Endodermal cell (in vitro differentiated cells): Measurements from ENCODE around the gene ME3. TPM values are rescaled to one million over a fixed set of nuclear protein-coding genes. Genes with fewer than 3 reads are reported as not detected.
A peak's percentile ranks its signal among the peaks of the same experiment; 100 is the strongest.

Experiments used
- DNase-seq: peaks from one replicate; pipeline ENCODE4 v3.0.0-alpha.2; 2017
- H3K27ac ChIP-seq: 2 replicates; pipeline ENCODE4 v1.5.1; 2013; ENCODE audit warnings: mild to moderate bottlenecking, low read depth, low read length, moderate library complexity
- H3K27me3 ChIP-seq: 2 replicates; pipeline ENCODE4 v1.6.1; 2013; ENCODE audit warnings: mild to moderate bottlenecking, low read length, moderate library complexity; ENCODE audit not compliant: insufficient read depth, control insufficient read depth, poor library complexity, severe bottlenecking
- H3K36me3 ChIP-seq: 2 replicates; pipeline ENCODE4 v1.7.0; 2013; ENCODE audit warnings: mild to moderate bottlenecking, low read length, moderate library complexity; ENCODE audit not compliant: control insufficient read depth, insufficient read depth
- H3K4me1 ChIP-seq: one replicate; pipeline ENCODE4 v1.7.0; 2013; ENCODE audit warnings: low read length; ENCODE audit not compliant: control insufficient read depth, insufficient read depth
- H3K4me3 ChIP-seq: 2 replicates; pipeline ENCODE4 v1.5.1; 2013; ENCODE audit warnings: mild to moderate bottlenecking, low read length, moderate library complexity
- H3K9ac ChIP-seq: 2 replicates; pipeline ENCODE4 v1.6.1; 2013; ENCODE audit warnings: mild to moderate bottlenecking, low read length, moderate library complexity; ENCODE audit not compliant: poor library complexity, severe bottlenecking; ENCODE audit errors: extremely low read depth
- H3K9me3 ChIP-seq: 2 replicates; pipeline ENCODE4 v1.6.1; 2013; ENCODE audit warnings: mild to moderate bottlenecking, low read length, moderate library complexity; ENCODE audit not compliant: control insufficient read depth
- H3K27ac Mint-ChIP-seq: 2 replicates; pipeline ENCODE4 v1.8.0; 2020; ENCODE audit warnings: mixed read lengths
- H3K27me3 Mint-ChIP-seq: 2 replicates; pipeline ENCODE4 v1.8.0; 2021; ENCODE audit warnings: mild to moderate bottlenecking, mixed read lengths; ENCODE audit not compliant: insufficient read depth
- H3K36me3 Mint-ChIP-seq: 2 replicates; pipeline ENCODE4 v1.8.0; 2020; ENCODE audit warnings: low read depth, mixed read lengths
- H3K4me1 Mint-ChIP-seq: 2 replicates; pipeline ENCODE4 v1.8.0; 2020; ENCODE audit warnings: mixed read lengths
- H3K4me3 Mint-ChIP-seq: 2 replicates; pipeline ENCODE4 v1.8.0; 2020; ENCODE audit warnings: mild to moderate bottlenecking, moderate library complexity, mixed read lengths
- H3K9me3 Mint-ChIP-seq: 2 replicates; pipeline ENCODE4 v1.8.0; 2020; ENCODE audit warnings: mild to moderate bottlenecking, mixed read lengths
- CTCF ChIP-seq: fragments of 200-600 bp; sonication (generic); conservative IDR thresholded peaks from 2 replicates; pipeline ENCODE4 v1.5.0; 2021; ENCODE audit warnings: antibody characterized with exemption, mild to moderate bottlenecking
- WGBS, 2 experiments: methylation state at CpG; one replicate each; pipeline versions ENCODE4 v1.1.5 to v1.1.7; 2013; ENCODE audit warnings: missing lambda C conversion rate in 2 of 2, mixed read lengths in 1 of 2; ENCODE audit not compliant: insufficient coverage in 1 of 2, insufficient read length in 1 of 2; 5-methylcytosine and 5-hydroxymethylcytosine counted together
- total RNA-seq, 2 donors: library from RNA; stranded (reverse); fragmentation: NEBNext Ultra II Directional in 1 of 2; extraction: Animal tissue kit (Norgen Biotek cat#: 25700) in 1 of 2; gene quantifications; 2 replicates in 1 of 2; 3 replicates in 1 of 2; pipeline ENCODE4 v1.2.1, GENCODE V29; 2021

Gene ME3
- total RNA-seq, 2 donors from 2014 or later = 1.2 to 1.3 TPM

- peaks cover 38% of the 10 kb centered on the region for H3K27me3 Mint-ChIP-seq
- WGBS, 2 experiments = 80 to 94% methylated on average over 3 to 5 of the region's 5 CpGs
- no peak overlapping the region for H3K27ac ChIP-seq
Observed at GRCh38 chr11:86680716-86681482, 8.5 kb upstream of the ME3 start.

GRCh38 chr11:86678823-86679222 lies 6.4 kb upstream of the ME3 start:
- H3K36me3 Mint-ChIP-seq = no peaks in the 10 kb centered on the region
- H3K27ac Mint-ChIP-seq = peak overlapping the region; percentile 75
- no peaks in the 10 kb centered on the region for H3K36me3 ChIP-seq
- peak overlapping the region; percentile 91 for H3K27ac ChIP-seq
- H3K9ac ChIP-seq = no peak overlapping the region
- no peak overlapping the region for H3K4me3 Mint-ChIP-seq
- H3K27me3 Mint-ChIP-seq = peaks cover 47% of the 10 kb centered on the region
- no peak for TF ChIP-seq CTCF
- peak; percentile 50 for DNase-seq
- no peak overlapping the region for H3K4me3 ChIP-seq
- 35 to 51% methylated on average over 3 of the region's 3 CpGs for WGBS, 2 experiments
- H3K9me3 ChIP-seq = no peaks in the 10 kb centered on the region
- peaks cover 34% of the 10 kb centered on the region for H3K4me1 Mint-ChIP-seq
- H3K9me3 Mint-ChIP-seq = no peaks in the 10 kb centered on the region
- peaks cover 14% of the 10 kb centered on the region for H3K4me1 ChIP-seq
- H3K27me3 ChIP-seq = peaks cover 27% of the 10 kb centered on the region

More at GRCh38 chr11:86680716-86681482, 8.5 kb upstream of the ME3 start:
- Histone ChIP-seq H3K9me3 (no peaks in the 10 kb centered on the region), H3K27me3 (peaks cover 18% of the 10 kb centered on the region), H3K4me3 (no peak overlapping the region), H3K36me3 (no peaks in the 10 kb centered on the region), H3K4me1 (peaks cover 14% of the 10 kb centered on the region), H3K9ac (no peak overlapping the region)
- no peaks in the 10 kb centered on the region for H3K9me3 Mint-ChIP-seq
- no peak overlapping the region for H3K4me3 Mint-ChIP-seq
- peaks cover 34% of the 10 kb centered on the region for H3K4me1 Mint-ChIP-seq
- TF ChIP-seq CTCF = no peak
- no peak overlapping the region for H3K27ac Mint-ChIP-seq
- no peak for DNase-seq
- no peaks in the 10 kb centered on the region for H3K36me3 Mint-ChIP-seq

DNA sequence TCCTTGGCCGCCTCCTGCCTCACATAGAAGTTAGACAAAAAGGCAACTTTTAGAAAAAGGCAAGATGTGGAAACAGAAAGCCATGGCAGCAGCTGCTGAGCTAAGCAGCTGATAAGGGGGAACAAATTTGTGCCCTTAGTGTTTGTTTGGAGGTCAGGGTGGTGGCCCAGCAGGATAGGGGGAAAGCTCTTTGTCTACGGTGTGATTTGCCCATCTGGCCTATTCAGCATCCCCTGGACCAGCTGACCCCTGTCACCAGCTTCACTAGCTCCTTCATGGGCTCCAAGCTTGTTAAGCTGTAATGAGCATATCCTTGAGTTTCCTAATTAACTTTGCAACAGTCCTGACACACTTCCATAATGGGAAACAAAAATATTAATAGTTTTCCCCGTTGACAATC lies 5.9 kb upstream of the ME3 start:
- Mint-ChIP-seq H3K27ac (no peak overlapping the region), H3K27me3 (peaks cover 47% of the 10 kb centered on the region), H3K4me3 (no peak overlapping the region), H3K36me3 (no peaks in the 10 kb centered on the region), H3K9me3 (no peaks in the 10 kb centered on the region), H3K4me1 (peaks cover 34% of the 10 kb centered on the region)
- no peak overlapping the region for H3K9ac ChIP-seq
- H3K27ac ChIP-seq = peak overlapping the region; percentile 91
- H3K9me3 ChIP-seq = no peaks in the 10 kb centered on the region
- DNase-seq = no peak
- H3K4me3 ChIP-seq = no peak overlapping the region
- no peak for TF ChIP-seq CTCF
- peaks cover 14% of the 10 kb centered on the region for H3K4me1 ChIP-seq
- 57 to 70% methylated on average over 1 to 3 of the region's 3 CpGs for WGBS, 2 experiments
- H3K36me3 ChIP-seq = no peaks in the 10 kb centered on the region
- H3K27me3 ChIP-seq = peaks cover 30% of the 10 kb centered on the region
